ENCODE results near the gene FAM118A.
A peak's percentile ranks its signal among the peaks of the same experiment; 100 is the strongest.

The FAM118A gene

DNA sequence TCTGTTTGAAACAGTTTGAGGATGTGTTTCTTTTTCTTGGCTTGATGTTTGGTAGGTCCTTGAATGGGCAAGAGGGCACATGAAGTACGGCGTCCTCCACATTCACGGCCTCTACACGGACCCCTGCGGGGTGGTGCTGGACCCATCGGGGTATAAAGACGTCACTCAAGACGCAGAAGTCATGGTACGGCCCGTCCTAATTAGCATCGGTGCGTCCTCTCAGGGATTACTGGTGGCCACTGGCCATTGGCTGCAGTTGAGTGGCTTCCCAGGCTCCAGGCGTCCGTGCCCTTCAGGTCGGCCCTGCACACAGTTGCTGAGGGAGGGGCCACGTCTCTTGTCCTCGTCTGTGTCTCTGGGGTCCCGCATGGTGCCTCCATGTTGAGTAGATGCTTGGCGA is 20.8 kb downstream of the FAM118A start:
- no peak overlapping the region for H3K9ac ChIP-seq (ENCODE audit: low read length)
- H3K27ac ChIP-seq (ENCODE audit: low read depth, low read length) = no peak overlapping the region
- peaks cover 20% of the 10 kb centered on the region for H3K36me3 ChIP-seq (ENCODE audit: control insufficient read depth, insufficient read depth, low read length)
- peaks cover 5% of the 10 kb centered on the region for H3K4me1 ChIP-seq (ENCODE audit: control insufficient read depth, insufficient read depth, low read length)
- no peak overlapping the region for H3K4me3 ChIP-seq (ENCODE audit: low read length)
- H3K27me3 ChIP-seq (ENCODE audit: control insufficient read depth, insufficient read depth, low read length) = no peaks in the 10 kb centered on the region

- Histone ChIP-seq H3K4me1 (ENCODE audit: control insufficient read depth, insufficient read depth, low read length) (peaks cover 5% of the 10 kb centered on the region), H3K27ac (ENCODE audit: low read depth, low read length) (no peak overlapping the region), H3K4me3 (ENCODE audit: low read length) (no peak overlapping the region), H3K9ac (ENCODE audit: low read length) (no peak overlapping the region), H3K27me3 (ENCODE audit: control insufficient read depth, insufficient read depth, low read length) (no peaks in the 10 kb centered on the region), H3K36me3 (ENCODE audit: control insufficient read depth, insufficient read depth, low read length) (peaks cover 17% of the 10 kb centered on the region)
Observed at GRCh38 chr22:45331486-45331885, 21.8 kb downstream of the FAM118A start.

DNA sequence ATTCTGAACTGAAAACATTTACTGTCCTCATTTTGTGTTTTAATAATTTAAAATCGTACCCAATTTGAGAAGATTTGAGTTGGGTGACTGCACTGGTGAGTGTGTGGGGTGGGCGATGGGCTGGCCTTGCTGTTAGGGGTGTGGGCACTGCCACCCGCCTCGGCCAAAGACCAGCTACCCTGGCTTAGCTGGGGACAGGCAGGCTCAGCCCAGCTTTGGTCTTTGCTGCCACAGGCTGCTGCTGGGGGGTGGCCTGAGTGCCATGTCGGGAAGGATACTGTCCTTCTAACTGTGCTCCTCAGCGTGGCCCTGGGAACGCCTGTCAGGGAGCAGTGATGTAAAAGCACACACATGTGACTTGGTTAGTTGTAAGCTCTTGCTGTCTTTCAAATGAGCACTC is 22.3 kb downstream of the FAM118A start:
- peaks cover 17% of the 10 kb centered on the region for H3K36me3 ChIP-seq (ENCODE audit: control insufficient read depth, insufficient read depth, low read length)
- no peak overlapping the region for H3K4me3 ChIP-seq (ENCODE audit: low read length)
- H3K9ac ChIP-seq (ENCODE audit: low read length) = no peak overlapping the region
- peaks cover 9% of the 10 kb centered on the region for H3K4me1 ChIP-seq (ENCODE audit: control insufficient read depth, insufficient read depth, low read length)
- no peaks in the 10 kb centered on the region for H3K27me3 ChIP-seq (ENCODE audit: control insufficient read depth, insufficient read depth, low read length)
- no peak overlapping the region for H3K27ac ChIP-seq (ENCODE audit: low read depth, low read length)

DNA sequence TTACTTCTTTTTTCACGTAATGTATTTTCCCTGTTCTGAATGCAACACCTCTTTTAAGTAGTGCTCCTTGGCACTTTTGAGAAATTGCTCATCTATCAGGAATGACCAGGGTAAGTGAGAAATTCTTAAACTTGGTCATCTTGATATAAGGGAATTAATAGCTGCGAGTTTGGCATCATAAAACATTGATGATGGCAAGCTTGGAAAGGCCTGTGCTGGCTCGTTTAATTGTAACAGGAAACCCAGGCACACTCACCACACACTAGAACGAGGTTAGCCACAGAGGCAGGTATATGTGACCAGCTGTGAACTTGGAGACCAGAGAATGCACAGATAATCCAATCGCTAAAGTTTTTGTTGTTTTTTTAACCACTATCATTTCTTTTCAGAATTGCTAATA is 24.3 kb downstream of the FAM118A start:
- H3K27me3 ChIP-seq (ENCODE audit: control insufficient read depth, insufficient read depth, low read length) = no peaks in the 10 kb centered on the region
- H3K4me1 ChIP-seq (ENCODE audit: control insufficient read depth, insufficient read depth, low read length) = peaks cover 7% of the 10 kb centered on the region
- peaks cover 12% of the 10 kb centered on the region for H3K36me3 ChIP-seq (ENCODE audit: control insufficient read depth, insufficient read depth, low read length)
- H3K4me3 ChIP-seq (ENCODE audit: low read length) = no peak overlapping the region
- no peak overlapping the region for H3K27ac ChIP-seq (ENCODE audit: low read depth, low read length)
- no peak overlapping the region for H3K9ac ChIP-seq (ENCODE audit: low read length)

GRCh38 chr22:45334528-45334927 is 24.8 kb downstream of the FAM118A start:
- Histone ChIP-seq H3K4me1 (ENCODE audit: control insufficient read depth, insufficient read depth, low read length) (peaks cover 6% of the 10 kb centered on the region), H3K4me3 (ENCODE audit: low read length) (no peak overlapping the region), H3K27ac (ENCODE audit: low read depth, low read length) (no peak overlapping the region), H3K36me3 (ENCODE audit: control insufficient read depth, insufficient read depth, low read length) (peaks cover 12% of the 10 kb centered on the region), H3K9ac (ENCODE audit: low read length) (no peak overlapping the region), H3K27me3 (ENCODE audit: control insufficient read depth, insufficient read depth, low read length) (no peaks in the 10 kb centered on the region)

DNA sequence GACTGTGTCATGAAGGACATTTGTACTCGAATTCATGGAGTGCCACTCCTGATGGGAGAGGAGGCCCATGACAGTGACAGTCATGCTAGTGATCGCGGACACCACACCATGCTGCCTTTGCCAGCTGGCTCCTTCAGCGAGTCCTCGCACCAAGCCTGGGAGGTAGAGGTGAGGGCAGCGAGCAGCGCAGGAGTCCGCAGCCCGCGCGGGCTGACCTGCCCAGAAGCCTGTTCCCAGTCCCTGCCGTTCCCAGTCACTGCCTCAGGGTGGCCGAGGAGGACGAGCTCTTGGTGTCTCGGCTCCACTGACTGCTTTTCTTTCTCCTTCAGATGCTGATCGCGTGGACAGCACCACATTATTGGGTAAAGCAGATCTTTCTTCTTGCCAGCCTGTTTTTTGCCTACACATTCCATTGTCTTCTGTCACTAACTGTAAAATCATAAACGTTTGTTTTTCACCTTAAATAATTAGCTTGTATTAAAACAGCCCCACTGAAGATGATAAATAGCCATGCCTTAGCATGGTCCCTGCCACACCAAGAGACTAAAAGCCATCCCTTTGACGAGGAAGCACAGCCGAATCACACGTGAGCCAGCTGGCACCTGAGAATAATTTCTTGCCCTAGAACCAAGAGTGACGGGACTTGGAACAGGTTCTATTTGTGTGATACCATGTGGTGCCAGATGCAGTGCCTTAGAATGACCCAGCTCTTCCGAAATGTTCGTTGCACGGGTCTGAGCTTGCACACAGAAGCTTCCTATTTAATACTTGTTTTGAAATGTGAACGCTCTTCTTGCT is 25.5 kb downstream of the FAM118A start:
- H3K27ac ChIP-seq (ENCODE audit: low read depth, low read length) = no peak overlapping the region
- peaks cover 6% of the 10 kb centered on the region for H3K4me1 ChIP-seq (ENCODE audit: control insufficient read depth, insufficient read depth, low read length)
- no peak overlapping the region for H3K9ac ChIP-seq (ENCODE audit: low read length)
- H3K4me3 ChIP-seq (ENCODE audit: low read length) = no peak overlapping the region
- H3K36me3 ChIP-seq (ENCODE audit: control insufficient read depth, insufficient read depth, low read length) = peaks cover 14% of the 10 kb centered on the region
- H3K27me3 ChIP-seq (ENCODE audit: control insufficient read depth, insufficient read depth, low read length) = no peaks in the 10 kb centered on the region

DNA sequence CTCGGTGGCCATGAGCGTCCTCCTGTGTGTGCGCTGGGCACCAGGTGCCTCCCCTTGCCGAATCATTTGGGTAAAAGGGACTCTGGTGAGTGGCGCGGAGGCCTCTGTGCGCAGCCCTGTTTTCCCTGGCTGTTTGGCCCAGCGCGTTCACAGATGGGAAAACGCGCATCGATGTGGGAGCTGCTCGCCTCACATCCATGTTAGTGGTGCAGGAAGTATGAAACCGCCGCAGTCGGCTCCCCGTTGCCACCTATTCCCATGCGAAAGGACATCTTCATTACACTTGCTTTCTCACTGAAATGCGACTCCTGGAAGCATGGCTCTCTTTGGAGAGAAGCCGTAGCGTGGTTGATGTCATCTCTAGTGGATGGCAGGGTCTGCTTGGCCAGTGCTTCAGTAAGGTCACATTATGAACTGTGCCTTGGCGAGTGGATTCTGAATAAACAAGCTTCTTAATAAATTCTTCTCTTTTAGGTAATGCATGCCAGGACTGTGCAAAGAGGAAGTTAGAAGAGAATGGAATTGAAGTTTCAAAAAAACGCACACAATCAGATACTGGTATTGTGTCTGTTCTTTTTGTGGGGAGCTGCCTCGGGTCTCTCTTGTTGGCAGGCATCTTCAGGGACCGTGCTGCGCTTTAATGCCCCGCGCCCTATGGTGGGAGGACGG is 26.3 kb downstream of the FAM118A start:
- Histone ChIP-seq H3K27ac (ENCODE audit: low read depth, low read length) (peak overlapping the region; percentile 44), H3K36me3 (ENCODE audit: control insufficient read depth, insufficient read depth, low read length) (peaks cover 10% of the 10 kb centered on the region), H3K4me1 (ENCODE audit: control insufficient read depth, insufficient read depth, low read length) (peaks cover 6% of the 10 kb centered on the region), H3K9ac (ENCODE audit: low read length) (no peak overlapping the region), H3K27me3 (ENCODE audit: control insufficient read depth, insufficient read depth, low read length) (no peaks in the 10 kb centered on the region), H3K4me3 (ENCODE audit: low read length) (no peak overlapping the region)

DNA sequence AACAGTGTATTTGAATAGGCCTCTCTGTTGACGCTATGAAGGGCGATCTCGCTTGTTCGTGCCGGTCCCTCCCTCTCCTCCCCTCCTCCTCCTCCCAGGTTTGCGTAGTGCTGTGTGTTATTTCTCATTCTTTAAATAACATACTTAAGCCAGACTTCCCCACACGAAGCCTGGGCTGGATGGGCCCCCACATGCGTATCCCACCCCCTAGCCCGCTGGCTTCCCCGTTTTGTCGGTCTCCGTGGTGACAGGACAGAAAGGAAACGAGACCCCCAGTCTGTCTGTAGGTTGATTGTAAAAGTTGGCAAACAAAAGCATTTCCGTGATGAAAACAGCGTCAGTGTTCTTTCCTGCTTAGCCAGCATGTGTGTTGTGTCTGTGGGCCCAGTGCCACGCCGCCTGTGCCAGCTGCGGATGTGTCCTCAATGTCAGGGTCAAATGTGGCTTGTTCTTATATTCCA is 27.3 kb downstream of the FAM118A start:
- no peaks in the 10 kb centered on the region for H3K27me3 ChIP-seq (ENCODE audit: control insufficient read depth, insufficient read depth, low read length)
- peak overlapping the region; percentile 44 for H3K27ac ChIP-seq (ENCODE audit: low read depth, low read length)
- peaks cover 6% of the 10 kb centered on the region for H3K4me1 ChIP-seq (ENCODE audit: control insufficient read depth, insufficient read depth, low read length)
- H3K9ac ChIP-seq (ENCODE audit: low read length) = no peak overlapping the region
- H3K36me3 ChIP-seq (ENCODE audit: control insufficient read depth, insufficient read depth, low read length) = peaks cover 7% of the 10 kb centered on the region
- no peak overlapping the region for H3K4me3 ChIP-seq (ENCODE audit: low read length)

DNA sequence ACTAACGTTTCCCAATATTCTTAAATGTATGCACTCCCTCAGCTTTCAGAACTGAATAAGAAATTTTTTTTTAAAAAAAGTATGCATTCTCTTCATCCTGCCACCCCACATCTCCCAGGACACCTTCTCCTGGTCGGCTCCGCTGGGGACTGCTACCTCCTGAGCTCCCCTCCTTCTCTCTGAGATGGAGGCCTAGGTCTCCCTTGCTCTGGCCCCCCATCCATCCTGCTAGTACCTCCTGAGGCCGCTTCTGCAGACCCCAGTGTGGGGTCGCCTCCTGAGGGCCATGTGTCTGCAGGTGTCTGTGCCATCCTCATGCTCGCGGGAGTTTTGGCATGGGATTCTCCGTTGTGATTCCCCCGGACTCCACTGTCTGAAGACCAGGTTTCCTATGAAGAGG is 27.8 kb downstream of the FAM118A start:
- H3K4me1 ChIP-seq (ENCODE audit: control insufficient read depth, insufficient read depth, low read length) = peaks cover 6% of the 10 kb centered on the region
- H3K9ac ChIP-seq (ENCODE audit: low read length) = no peak overlapping the region
- H3K36me3 ChIP-seq (ENCODE audit: control insufficient read depth, insufficient read depth, low read length) = peaks cover 3% of the 10 kb centered on the region
- no peak overlapping the region for H3K4me3 ChIP-seq (ENCODE audit: low read length)
- no peak overlapping the region for H3K27ac ChIP-seq (ENCODE audit: low read depth, low read length)
- no peaks in the 10 kb centered on the region for H3K27me3 ChIP-seq (ENCODE audit: control insufficient read depth, insufficient read depth, low read length)

DNA sequence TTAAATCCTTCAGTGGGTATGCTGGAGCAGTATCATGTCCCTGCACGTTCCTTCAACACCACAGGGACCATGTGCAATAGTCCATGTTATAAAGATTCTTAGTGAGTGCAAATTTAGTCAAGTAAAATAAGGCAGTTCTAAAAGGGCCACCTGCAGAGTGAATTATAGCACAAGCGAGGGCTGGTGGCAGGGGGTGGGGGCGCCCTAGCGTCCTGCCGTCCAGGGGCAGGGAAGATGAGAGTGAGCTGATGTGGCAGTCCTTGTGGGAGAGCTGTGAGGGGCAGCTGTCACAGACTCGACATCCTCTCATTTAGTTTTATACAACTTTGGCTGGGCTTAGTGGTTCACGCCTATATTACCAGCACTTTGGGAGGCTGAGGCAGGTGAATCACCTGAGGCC is 29.1 kb downstream of the FAM118A start:
- Histone ChIP-seq H3K36me3 (ENCODE audit: control insufficient read depth, insufficient read depth, low read length) (peaks cover 3% of the 10 kb centered on the region), H3K27ac (ENCODE audit: low read depth, low read length) (no peak overlapping the region), H3K4me3 (ENCODE audit: low read length) (no peak overlapping the region)

GRCh38 chr22:45340323-45340722 is 30.6 kb downstream of the FAM118A start:
- H3K9ac ChIP-seq (ENCODE audit: low read length) = no peak overlapping the region
- peaks cover 3% of the 10 kb centered on the region for H3K36me3 ChIP-seq (ENCODE audit: control insufficient read depth, insufficient read depth, low read length)
- H3K27me3 ChIP-seq (ENCODE audit: control insufficient read depth, insufficient read depth, low read length) = no peaks in the 10 kb centered on the region
- no peak overlapping the region for H3K27ac ChIP-seq (ENCODE audit: low read depth, low read length)
- H3K4me3 ChIP-seq (ENCODE audit: low read length) = no peak overlapping the region
- peaks cover 6% of the 10 kb centered on the region for H3K4me1 ChIP-seq (ENCODE audit: control insufficient read depth, insufficient read depth, low read length)

More for the DNA sequence above, 29.1 kb downstream of the FAM118A start:
- Histone ChIP-seq H3K4me1 (ENCODE audit: control insufficient read depth, insufficient read depth, low read length) (peaks cover 6% of the 10 kb centered on the region), H3K27me3 (ENCODE audit: control insufficient read depth, insufficient read depth, low read length) (no peaks in the 10 kb centered on the region), H3K9ac (ENCODE audit: low read length) (no peak overlapping the region)

GRCh38 chr22:45341498-45341897 is 31.8 kb downstream of the FAM118A start:
- Histone ChIP-seq H3K4me3 (ENCODE audit: low read length) (no peak overlapping the region), H3K9ac (ENCODE audit: low read length) (no peak overlapping the region), H3K4me1 (ENCODE audit: control insufficient read depth, insufficient read depth, low read length) (peaks cover 6% of the 10 kb centered on the region), H3K36me3 (ENCODE audit: control insufficient read depth, insufficient read depth, low read length) (peaks cover 5% of the 10 kb centered on the region), H3K27ac (ENCODE audit: low read depth, low read length) (no peak overlapping the region), H3K27me3 (ENCODE audit: control insufficient read depth, insufficient read depth, low read length) (no peaks in the 10 kb centered on the region)

GRCh38 chr22:45343143-45343542 is 33.4 kb downstream of the FAM118A start:
- peaks cover 5% of the 10 kb centered on the region for H3K36me3 ChIP-seq (ENCODE audit: control insufficient read depth, insufficient read depth, low read length)
- H3K4me1 ChIP-seq (ENCODE audit: control insufficient read depth, insufficient read depth, low read length) = no peaks in the 10 kb centered on the region

More at GRCh38 chr22:45343143-45343542, 33.4 kb downstream of the FAM118A start:
- no peaks in the 10 kb centered on the region for H3K27me3 ChIP-seq (ENCODE audit: control insufficient read depth, insufficient read depth, low read length)
- no peak overlapping the region for H3K9ac ChIP-seq (ENCODE audit: low read length)
- no peak overlapping the region for H3K27ac ChIP-seq (ENCODE audit: low read depth, low read length)
- H3K4me3 ChIP-seq (ENCODE audit: low read length) = no peak overlapping the region

Measured in rectal smooth muscle tissue (tissue), 1 donor.